Endothelial cell of umbilical vein (primary cell): ENCODE results near the gene TPO. TPM values are rescaled to one million over a fixed set of nuclear protein-coding genes. Genes with fewer than 3 reads are reported as not detected.

Source experiments
- BruUV-seq: library from RNA; stranded (reverse); fragments of 400-500 nt; replicated peaks from 2 replicates; lab custom pipeline; 2021; lab: Mats Ljungman, UMichigan
- CTCF ChIA-PET: fragments of 300-600, 350-600 bp; sonication (Branson Sonifier 250); formaldehyde crosslinking; loops from one replicate; lab custom pipeline; 2021; ENCODE audit warnings: antibody characterized with exemption, inconsistent platforms; lab: Charles Lee
- POLR2A ChIA-PET: fragments of 300-600, 350-600 bp; sonication (Branson Sonifier 250); formaldehyde crosslinking; loops from one replicate; lab custom pipeline; 2021; ENCODE audit warnings: antibody characterized with exemption, inconsistent platforms; lab: Charles Lee
- DNase-seq: peaks from one replicate; pipeline ENCODE4 v3.0.0-alpha.2; 2011; ENCODE audit warnings: low read depth, low spot score
- FAIRE-seq: peaks from 2 replicates; lab custom pipeline; 2011; peaks lifted over from hg19 to GRCh38; lab: Jason Lieb, UNC
- H2AFZ ChIP-seq: 2 replicates; pipeline ENCODE4 v1.6.0; 2012; ENCODE audit warnings: low read depth, low read length, control low read depth, inconsistent platforms
- H3K27ac ChIP-seq: 2 replicates; pipeline ENCODE4 v1.5.1; 2011; ENCODE audit warnings: low read depth, mild to moderate bottlenecking, control low read depth, low read length, moderate library complexity; ENCODE audit not compliant: insufficient read depth
- H3K27me3 ChIP-seq, 2 experiments: 2 replicates each; pipeline versions ENCODE4 v1.6.0 to v1.6.1; 2011; ENCODE audit warnings: low read length in 2 of 2, mixed read lengths in 1 of 2; ENCODE audit not compliant: control insufficient read depth in 2 of 2, insufficient read depth in 2 of 2
- H3K36me3 ChIP-seq, 2 experiments: 2 replicates in 1 of 2; 3 replicates in 1 of 2; pipeline ENCODE4 v1.5.1; 2011; ENCODE audit warnings: low read length in 2 of 2, mild to moderate bottlenecking in 1 of 2, moderate library complexity in 1 of 2; ENCODE audit not compliant: control insufficient read depth in 2 of 2, insufficient read depth in 2 of 2; ENCODE audit errors: extremely low read depth in 1 of 2
- H3K4me1 ChIP-seq: 3 replicates; pipeline ENCODE4 v1.5.1; 2011; ENCODE audit warnings: mild to moderate bottlenecking, low read length; ENCODE audit not compliant: control insufficient read depth, insufficient read depth; ENCODE audit errors: extremely low read depth
- H3K4me2 ChIP-seq: 2 replicates; pipeline ENCODE4 v1.6.1; 2011; ENCODE audit warnings: low read length, control low read depth, mixed read lengths; ENCODE audit not compliant: insufficient read depth
- H3K4me3 ChIP-seq, 3 experiments: fragments of 200-600 bp in 1 of 3; sonication (generic), shearing (Covaris generic) in 1 of 3; replicated peaks in 1 of 3; 2 replicates each; pipeline ENCODE4 v1.5.1; 2011 to 2016; ENCODE audit warnings: control low read depth in 3 of 3, low read length in 3 of 3, mild to moderate bottlenecking in 2 of 3, inconsistent platforms in 1 of 3, low read depth in 1 of 3, moderate library complexity in 1 of 3; ENCODE audit not compliant: insufficient read depth in 1 of 3
- H3K79me2 ChIP-seq: 2 replicates; pipeline ENCODE4 v1.6.0; 2012; ENCODE audit warnings: low read length, inconsistent platforms; ENCODE audit not compliant: control insufficient read depth, insufficient read depth
- H3K9ac ChIP-seq: replicated peaks from 2 replicates; pipeline ENCODE3; 2011; ENCODE audit warnings: low read length, control low read depth; ENCODE audit not compliant: insufficient read depth; ENCODE audit errors: extremely low read depth
- H3K9me1 ChIP-seq: replicated peaks from 3 replicates; pipeline ENCODE4 v1.6.0; 2011; ENCODE audit warnings: mild to moderate bottlenecking, low read length; ENCODE audit not compliant: control insufficient read depth, insufficient read depth; ENCODE audit errors: extremely low read depth
- H3K9me3 ChIP-seq: replicated peaks from 2 replicates; pipeline ENCODE4 v1.5.1; 2012; ENCODE audit warnings: low read length, inconsistent platforms; ENCODE audit not compliant: control insufficient read depth, insufficient read depth
- H4K20me1 ChIP-seq: replicated peaks from 2 replicates; pipeline ENCODE3; 2011; ENCODE audit warnings: mild to moderate bottlenecking, low read length; ENCODE audit not compliant: control insufficient read depth, insufficient read depth; ENCODE audit errors: extremely low read depth
- EZH2 ChIP-seq: IDR thresholded peaks from 2 replicates; pipeline ENCODE4 v1.6.1; 2012; ENCODE audit warnings: borderline replicate concordance, low read depth, mild to moderate bottlenecking, moderate library complexity, low read length, inconsistent platforms; ENCODE audit not compliant: severe bottlenecking
- JUN ChIP-seq: IDR thresholded peaks from 2 replicates; pipeline ENCODE4 v1.6.1; 2011; ENCODE audit warnings: borderline replicate concordance, low read depth; ENCODE audit not compliant: insufficient read length, insufficient read depth
- MYC ChIP-seq: IDR thresholded peaks from one replicate; pipeline ENCODE4 v1.6.1; 2011; ENCODE audit warnings: mild to moderate bottlenecking, low read depth, low read length
- POLR2AphosphoS5 ChIP-seq: IDR thresholded peaks from 2 replicates; pipeline ENCODE4 v1.6.1; 2012; ENCODE audit warnings: low read depth, mild to moderate bottlenecking, control low read depth, low read length, moderate library complexity; ENCODE audit not compliant: insufficient read depth
- dilution Hi-C: fragments of 300-500 bp; cut with MboI; formaldehyde crosslinking; loops from one replicate; pipeline ENCODE4 v1.15.0; 2019; ENCODE audit warnings: low sequenced_read_pairs; ENCODE audit not compliant: extremely low pct_ligation_motif_present
- intact Hi-C: fragments of 100-400 bp; cut with micrococcal nuclease; formaldehyde crosslinking; loops from one replicate; pipeline ENCODE4 v1.10.0; 2022
- polyA plus RNA-seq, 4 experiments: library from polyadenylated mRNA; depleted of rRNA in 3 of 4; stranded (reverse) in 3 of 4; unstranded in 1 of 4; fragments of >200 nt; gene quantifications; 2 replicates each; pipeline versions ENCODE4 v1.2.1 to v1.2.3, GENCODE V29; 2011 to 2012; ENCODE audit warnings: missing spikeins in 1 of 4
- total RNA-seq: library from RNA; stranded (reverse); gene quantifications from 2 replicates; pipeline ENCODE4 v1.2.3, GENCODE V29; 2021
- TF ChIP-seq, protein P1 (sequence below), 2 donors: IDR thresholded peaks; 1 replicate in 1 of 2; 2 replicates in 1 of 2; pipeline ENCODE4 v1.5.1; 2011; ENCODE audit warnings: low read length in 2 of 2, mild to moderate bottlenecking in 2 of 2, moderate library complexity in 2 of 2, control low read depth in 1 of 2, inconsistent platforms in 1 of 2, low read depth in 1 of 2; ENCODE audit not compliant: insufficient read depth in 1 of 2; ENCODE audit errors: extremely low read depth in 1 of 2
- TF ChIP-seq, protein P2 (sequence below): IDR thresholded peaks from 2 replicates; pipeline ENCODE4 v1.6.1; 2011; ENCODE audit not compliant: insufficient read depth, insufficient read length

The TPO gene
- total and polyA plus RNA-seq, 2 donors (not counting 3 experiments of a cell fraction or from before 2014, with no cell fraction given) = not detected

DNA sequence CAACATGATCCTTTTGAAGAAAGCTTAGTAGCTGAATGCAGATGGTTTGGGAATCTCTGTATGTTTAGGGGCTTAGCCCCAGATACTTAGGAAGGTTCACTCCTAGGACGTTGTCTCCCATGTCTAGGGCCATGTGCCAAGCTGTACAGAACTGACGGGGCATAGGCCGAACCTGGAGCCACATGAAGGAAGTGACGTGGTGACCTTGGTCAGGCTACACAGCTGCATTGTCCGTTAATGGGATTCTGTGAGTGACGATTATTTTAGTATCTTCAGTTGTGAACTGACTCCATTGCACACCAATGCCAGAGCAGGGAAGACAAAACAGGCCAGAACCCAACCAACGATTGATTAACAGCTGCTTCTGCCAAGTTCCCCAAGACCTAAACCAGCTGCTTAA lies 139.3 kb downstream of the TPO start:
- Histone ChIP-seq H3K4me2 (no peak overlapping the region), H3K79me2 (no peaks in the 10 kb centered on the region), H2AFZ (no peak overlapping the region), H3K27me3 (no peaks in the 10 kb centered on the region), H3K36me3 (no peaks in the 10 kb centered on the region), H3K4me3 (no peak overlapping the region), H3K9me1 (no peaks in the 10 kb centered on the region), H3K9ac (no peak overlapping the region), H4K20me1 (no peaks in the 10 kb centered on the region), H3K27ac (no peak overlapping the region), H3K9me3 (no peaks in the 10 kb centered on the region), H3K4me1 (no peaks in the 10 kb centered on the region)
- no TSS peak for BruUV-seq
- dilution Hi-C loops = no loop called here
- FAIRE-seq = no peak
- no peak for DNase-seq
- intact Hi-C loops = loop anchor here (10.0 kb wide), 1 partner anchor 598 kb away; the partner anchor contains the start of gene SNTG2
- ChIA-PET POLR2A (no interaction called here), CTCF (interaction anchor here (1.2 to 1.7 kb wide), 3 partner anchors 8 to 265 kb away, joined by 4 to 5 read pairs (median 5); no protein-coding TSS in a partner anchor)
- TF ChIP-seq POLR2AphosphoS5 (no peak), MYC (no peak), JUN (no peak), EZH2 (no peak)
- TF ChIP-seq, protein P1, sequence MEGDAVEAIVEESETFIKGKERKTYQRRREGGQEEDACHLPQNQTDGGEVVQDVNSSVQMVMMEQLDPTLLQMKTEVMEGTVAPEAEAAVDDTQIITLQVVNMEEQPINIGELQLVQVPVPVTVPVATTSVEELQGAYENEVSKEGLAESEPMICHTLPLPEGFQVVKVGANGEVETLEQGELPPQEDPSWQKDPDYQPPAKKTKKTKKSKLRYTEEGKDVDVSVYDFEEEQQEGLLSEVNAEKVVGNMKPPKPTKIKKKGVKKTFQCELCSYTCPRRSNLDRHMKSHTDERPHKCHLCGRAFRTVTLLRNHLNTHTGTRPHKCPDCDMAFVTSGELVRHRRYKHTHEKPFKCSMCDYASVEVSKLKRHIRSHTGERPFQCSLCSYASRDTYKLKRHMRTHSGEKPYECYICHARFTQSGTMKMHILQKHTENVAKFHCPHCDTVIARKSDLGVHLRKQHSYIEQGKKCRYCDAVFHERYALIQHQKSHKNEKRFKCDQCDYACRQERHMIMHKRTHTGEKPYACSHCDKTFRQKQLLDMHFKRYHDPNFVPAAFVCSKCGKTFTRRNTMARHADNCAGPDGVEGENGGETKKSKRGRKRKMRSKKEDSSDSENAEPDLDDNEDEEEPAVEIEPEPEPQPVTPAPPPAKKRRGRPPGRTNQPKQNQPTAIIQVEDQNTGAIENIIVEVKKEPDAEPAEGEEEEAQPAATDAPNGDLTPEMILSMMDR (IDR thresholded peaks at IDR 0.05; ENCODE audit: extremely low read depth in 1 of 2, insufficient read depth in 1 of 2, low read depth in 1 of 2, low read length in 2 of 2) = no peak
- TF ChIP-seq, protein P2, sequence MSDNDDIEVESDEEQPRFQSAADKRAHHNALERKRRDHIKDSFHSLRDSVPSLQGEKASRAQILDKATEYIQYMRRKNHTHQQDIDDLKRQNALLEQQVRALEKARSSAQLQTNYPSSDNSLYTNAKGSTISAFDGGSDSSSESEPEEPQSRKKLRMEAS = no peak
